GM23338 (cell line): ENCODE results near the gene PSMA5. TPM values are rescaled to one million over a fixed set of nuclear protein-coding genes. Genes with fewer than 3 reads are reported as not detected.

Experiments used
- ATAC-seq: fragments of 200-7000 bp; cut with Tn5 transposase; 3 replicates; pipeline ENCODE4 v1.9.1; 2020
- DNase-seq: peaks from one replicate; pipeline ENCODE4 v3.0.0-alpha.2; 2015; ENCODE audit warnings: low spot score
- H2AFZ ChIP-seq: fragments of 200-600 bp; sonication (generic); 2 replicates; pipeline ENCODE4 v1.8.0; 2016; ENCODE audit warnings: antibody characterized with exemption, mild to moderate bottlenecking, moderate library complexity
- H3F3A ChIP-seq: fragments of 200-600 bp; sonication (generic); replicated peaks from 2 replicates; pipeline ENCODE4 v1.8.0; 2017; ENCODE audit warnings: antibody characterized with exemption, mixed run types, low read depth
- H3K27ac ChIP-seq: fragments of 200-600 bp; sonication (generic); 2 replicates; pipeline ENCODE4 v1.6.1; 2016; ENCODE audit warnings: low read depth
- H3K27me3 ChIP-seq: fragments of 200-600 bp; sonication (generic); 2 replicates; pipeline ENCODE4 v1.8.0; 2016; ENCODE audit warnings: mild to moderate bottlenecking, mixed run types, moderate library complexity; ENCODE audit not compliant: insufficient read depth
- H3K36me3 ChIP-seq: fragments of 200-600 bp; sonication (generic); 2 replicates; pipeline ENCODE4 v1.8.0; 2016; ENCODE audit warnings: mild to moderate bottlenecking; ENCODE audit not compliant: insufficient read depth
- H3K4me1 ChIP-seq: fragments of 200-600 bp; sonication (generic); 2 replicates; pipeline ENCODE4 v1.8.0; 2016; ENCODE audit warnings: mild to moderate bottlenecking, moderate library complexity; ENCODE audit not compliant: insufficient read depth
- H3K4me2 ChIP-seq: fragments of 200-600 bp; sonication (generic); 2 replicates; pipeline ENCODE4 v1.7.1; 2017; ENCODE audit warnings: mixed run types
- H3K4me3 ChIP-seq: fragments of 200-600 bp; sonication (generic); 2 replicates; pipeline ENCODE4 v1.6.1; 2016; ENCODE audit warnings: mixed run types
- H3K79me2 ChIP-seq: fragments of 200-600 bp; sonication (generic); replicated peaks from 2 replicates; pipeline ENCODE4 v1.8.0; 2017; ENCODE audit warnings: mild to moderate bottlenecking; ENCODE audit not compliant: insufficient read depth
- H3K9me2 ChIP-seq: fragments of 200-600 bp; sonication (generic); 2 replicates; pipeline ENCODE4 v1.8.0; 2017; ENCODE audit not compliant: insufficient read depth
- H4K20me1 ChIP-seq: fragments of 200-600 bp; sonication (generic); replicated peaks from 2 replicates; pipeline ENCODE4 v1.8.0; 2017; ENCODE audit warnings: mild to moderate bottlenecking; ENCODE audit not compliant: insufficient read depth
- H3K27ac Mint-ChIP-seq: 2 replicates; pipeline ENCODE4 v1.8.0; 2020; ENCODE audit warnings: inconsistent platforms, mild to moderate bottlenecking, moderate library complexity, mixed read lengths
- H3K27me3 Mint-ChIP-seq: 3 replicates; pipeline ENCODE4 v1.8.0; 2022; ENCODE audit warnings: low read depth, mild to moderate bottlenecking, moderate library complexity, mixed read lengths, inconsistent platforms; ENCODE audit not compliant: insufficient read depth, poor library complexity
- H3K36me3 Mint-ChIP-seq: 3 replicates; pipeline ENCODE4 v1.8.0; 2021; ENCODE audit warnings: low read depth, mild to moderate bottlenecking, inconsistent platforms, moderate library complexity, mixed read lengths
- H3K4me1 Mint-ChIP-seq: 3 replicates; pipeline ENCODE4 v1.8.0; 2020; ENCODE audit warnings: mild to moderate bottlenecking, inconsistent platforms, mixed read lengths
- H3K4me3 Mint-ChIP-seq: 3 replicates; pipeline ENCODE4 v1.8.0; 2021; ENCODE audit warnings: moderate library complexity, mild to moderate bottlenecking, inconsistent platforms, mixed read lengths
- H3K9me3 Mint-ChIP-seq: 3 replicates; pipeline ENCODE4 v1.8.0; 2020; ENCODE audit warnings: moderate library complexity, mild to moderate bottlenecking, inconsistent platforms, mixed read lengths
- CTCF ChIP-seq, 2 experiments: fragments of 200-600 bp in 1 of 2; sonication (generic) in 1 of 2; conservative IDR thresholded peaks; 2 replicates each; pipeline versions ENCODE4 v1.5.1 to v1.6.1; 2016 to 2017; ENCODE audit warnings: antibody characterized with exemption in 2 of 2, low read depth in 2 of 2, mild to moderate bottlenecking in 2 of 2, moderate library complexity in 1 of 2
- ETS1 ChIP-seq: IDR thresholded peaks from 2 replicates; pipeline ENCODE4 v1.6.1; 2016; ENCODE audit warnings: antibody characterized with exemption
- EZH2 ChIP-seq: fragments of 200-600 bp; sonication (generic); IDR thresholded peaks from one replicate; pipeline ENCODE4 v1.8.0; 2017; ENCODE audit warnings: antibody characterized with exemption, mild to moderate bottlenecking, low read depth; ENCODE audit not compliant: unreplicated experiment
- EZH2phosphoT487 ChIP-seq: fragments of 200-600 bp; sonication (generic); IDR thresholded peaks from one replicate; pipeline ENCODE4 v1.8.1; 2018; ENCODE audit warnings: antibody characterized with exemption; ENCODE audit not compliant: unreplicated experiment
- JUNB ChIP-seq: IDR thresholded peaks from one replicate; pipeline ENCODE4 v1.6.1; 2016; ENCODE audit warnings: antibody characterized with exemption; ENCODE audit not compliant: unreplicated experiment
- NANOG ChIP-seq: IDR thresholded peaks from 2 replicates; pipeline ENCODE4 v1.6.1; 2016; ENCODE audit warnings: antibody characterized with exemption, borderline replicate concordance
- POLR2AphosphoS5 ChIP-seq: IDR thresholded peaks from 2 replicates; pipeline ENCODE4 v1.6.1; 2016; ENCODE audit warnings: antibody characterized with exemption, low read depth
- REST ChIP-seq: IDR thresholded peaks from one replicate; pipeline ENCODE4 v1.6.1; 2018; ENCODE audit warnings: antibody characterized with exemption; ENCODE audit not compliant: unreplicated experiment
- STAT1 ChIP-seq: IDR thresholded peaks from one replicate; pipeline ENCODE4 v1.6.1; 2016; ENCODE audit warnings: antibody characterized with exemption; ENCODE audit not compliant: unreplicated experiment
- ZNF114 ChIP-seq: fragments of 250-450 bp; sonication (Bioruptor Pico); IDR thresholded peaks from 2 replicates; pipeline ENCODE4 v1.5.0; 2020; ENCODE audit warnings: mild to moderate bottlenecking, moderate library complexity
- ZNF331 ChIP-seq: fragments of 250-450 bp; sonication (Bioruptor Pico); IDR thresholded peaks from 2 replicates; pipeline ENCODE4 v1.5.0; 2020; ENCODE audit warnings: low read depth, mild to moderate bottlenecking, moderate library complexity
- polyA plus RNA-seq: library from polyadenylated mRNA; unstranded; fragments of >200 nt; fragmentation: Nextera tagmentation; extraction: Ambion mirVana; gene quantifications from 2 replicates; pipeline ENCODE4 v1.2.1, GENCODE V29; 2016
- total RNA-seq: library from RNA; depleted of rRNA; stranded (reverse); fragments of >200 nt; shearing (Covaris generic); gene quantifications from 2 replicates; pipeline ENCODE4 v1.2.3, GENCODE V29; 2014

PSMA5 gene
- total and polyA plus RNA-seq, 2 experiments from 2014 or later: 104 to 126 TPM

GRCh38 chr1:109425391-109426280 is 612 bp downstream of the PSMA5 start (continued):
- no peak for TF ChIP-seq CTCF (conservative IDR thresholded peaks at IDR 0.05; ENCODE audit: low read depth in 2 of 2)
- no peak for TF ChIP-seq JUNB
- TF ChIP-seq ZNF114 (CRISPR knock-in tag): no peak
- TF ChIP-seq EZH2phosphoT487: no peak
- TF ChIP-seq ZNF331 (CRISPR knock-in tag): no peak
- no peak for TF ChIP-seq POLR2AphosphoS5
- no peak for TF ChIP-seq ETS1
- no peak for TF ChIP-seq REST
- TF ChIP-seq STAT1: no peak
- TF ChIP-seq NANOG: no peak
- no peak for TF ChIP-seq EZH2

GRCh38 chr1:109423498-109423897 is 2.8 kb downstream of the PSMA5 start:
- H3K36me3 ChIP-seq: peaks cover 15% of the 10 kb centered on the region
- peaks cover 26% of the 10 kb centered on the region for H4K20me1 ChIP-seq
- no peaks in the 10 kb centered on the region for H3K27me3 Mint-ChIP-seq
- no peaks in the 10 kb centered on the region for H3F3A ChIP-seq
- TF ChIP-seq ZNF114 (CRISPR knock-in tag) (no peak), ETS1 (no peak), REST (no peak)
- H2AFZ ChIP-seq: no peak overlapping the region
- no peaks in the 10 kb centered on the region for H3K27me3 ChIP-seq
- peaks cover 4% of the 10 kb centered on the region; the same call in 1 of the 2 replicates for H3K4me1 ChIP-seq
- DNase-seq (no peak), ATAC-seq (no peak)
- no peaks in the 10 kb centered on the region for H3K9me2 ChIP-seq
- no peak overlapping the region for H3K4me3 ChIP-seq
- no peak overlapping the region for H3K27ac Mint-ChIP-seq
- peaks cover 17% of the 10 kb centered on the region; the same call in 2 of the 3 replicates for H3K4me1 Mint-ChIP-seq
- no peaks in the 10 kb centered on the region for H3K9me3 Mint-ChIP-seq
- peak overlapping the region; percentile 15; the same call in 1 of the 3 replicates for H3K4me3 Mint-ChIP-seq
- H3K27ac ChIP-seq: no peak overlapping the region
- H3K36me3 Mint-ChIP-seq: peaks cover 24% of the 10 kb centered on the region; the same call in 2 of the 3 replicates
- peaks cover 81% of the 10 kb centered on the region for H3K79me2 ChIP-seq
- no peak overlapping the region for H3K4me2 ChIP-seq
